Thymus (tissue), 11 donors: ENCODE measurements around the gene ZBED3. TPM values are rescaled to one million over a fixed set of nuclear protein-coding genes. Genes with fewer than 3 reads are reported as not detected.

ENCODE experiments used
- DNase-seq, 9 donors: peaks; one replicate each; pipeline ENCODE4 v3.0.0-alpha.2; 2013; ENCODE audit warnings: low spot score in 9 of 9, low read depth in 6 of 9, missing footprints in 1 of 9
- H3K27ac ChIP-seq, 2 donors: one replicate each; pipeline ENCODE4 v1.5.1; 2013; ENCODE audit warnings: control low read depth in 1 of 2, low read depth in 1 of 2, low read length in 1 of 2, mild to moderate bottlenecking in 1 of 2, moderate library complexity in 1 of 2
- H3K27me3 ChIP-seq, 2 donors: one replicate each; pipeline ENCODE4 v1.5.1; 2013; ENCODE audit warnings: low read length in 1 of 2; ENCODE audit not compliant: control insufficient read depth in 2 of 2, insufficient read depth in 1 of 2
- H3K36me3 ChIP-seq, 2 donors: one replicate each; pipeline ENCODE4 v1.5.1; 2013; ENCODE audit warnings: low read length in 1 of 2, mild to moderate bottlenecking in 1 of 2, moderate library complexity in 1 of 2; ENCODE audit not compliant: control insufficient read depth in 2 of 2, insufficient read depth in 2 of 2
- H3K4me1 ChIP-seq, 2 donors: one replicate each; pipeline ENCODE4 v1.5.1; 2013; ENCODE audit warnings: low read length in 2 of 2; ENCODE audit not compliant: control insufficient read depth in 2 of 2, insufficient read depth in 2 of 2
- H3K4me3 ChIP-seq, 2 donors: one replicate each; pipeline ENCODE4 v1.5.1; 2013; ENCODE audit warnings: low read length in 2 of 2, control low read depth in 1 of 2, mild to moderate bottlenecking in 1 of 2
- H3K9me3 ChIP-seq, 2 donors: one replicate each; pipeline ENCODE4 v1.5.1; 2013; ENCODE audit warnings: low read length in 1 of 2, mild to moderate bottlenecking in 1 of 2; ENCODE audit not compliant: control insufficient read depth in 2 of 2, insufficient read depth in 1 of 2
- WGBS: extraction: QIAGEN DNeasy Blood & Tissue Kit; methylation state at CpG from one replicate; pipeline ENCODE4 v1.1.7; 2013; 5-methylcytosine and 5-hydroxymethylcytosine counted together
- polyA plus RNA-seq: library from polyadenylated mRNA; stranded (reverse); fragments of 200-250 nt; gene quantifications from one replicate; pipeline ENCODE4 v1.2.3, GENCODE V29; 2013
- total RNA-seq: library from RNA; stranded (reverse); fragments of 120-200 nt; gene quantifications from one replicate; pipeline ENCODE4 v1.2.4, GENCODE V29; 2013
- donor health status: healthy.

The ZBED3 gene
- total and polyA plus RNA-seq, 2 donors: 1.1 to 4.6 TPM

GRCh38 chr5:77066823-77067442 is 20.2 kb downstream of the ZBED3 start:
- H3K27me3 ChIP-seq: no peaks in the 10 kb centered on the region
- H3K36me3 ChIP-seq: peaks cover 12 to 24% of the 10 kb centered on the region in 2 donors
- no peak overlapping the region for H3K4me3 ChIP-seq
- 96% methylated on average over 1 of the region's 1 CpG for WGBS
- no peak for DNase-seq
- peaks cover 0 to 5% of the 10 kb centered on the region in 2 donors for H3K4me1 ChIP-seq
- H3K27ac ChIP-seq: no peak overlapping the region
- no peaks in the 10 kb centered on the region for H3K9me3 ChIP-seq

- Histone ChIP-seq H3K4me1 (peaks cover 0 to 5% of the 10 kb centered on the region in 2 donors), H3K36me3 (peaks cover 12 to 28% of the 10 kb centered on the region in 2 donors), H3K27me3 (no peaks in the 10 kb centered on the region), H3K4me3 (no peak overlapping the region), H3K9me3 (no peaks in the 10 kb centered on the region), H3K27ac (peak overlapping the region in 1 of 2 donors; percentile 20)
- DNase-seq: no peak
- 98% methylated on average over 1 of the region's 1 CpG for WGBS
Measured at GRCh38 chr5:77066184-77066583, 20.9 kb downstream of the ZBED3 start.

- Histone ChIP-seq H3K27me3 (no peaks in the 10 kb centered on the region), H3K27ac (no peak overlapping the region), H3K4me3 (no peak overlapping the region), H3K4me1 (peaks cover 0 to 5% of the 10 kb centered on the region in 2 donors), H3K9me3 (no peaks in the 10 kb centered on the region), H3K36me3 (peaks cover 12 to 28% of the 10 kb centered on the region in 2 donors)
- DNase-seq: no peak
- 93% methylated on average over 3 of the region's 3 CpGs for WGBS
Measured at GRCh38 chr5:77065256-77065655, 21.8 kb downstream of the ZBED3 start.

GRCh38 chr5:77064040-77064439 is 23.0 kb downstream of the ZBED3 start:
- peaks cover 0 to 5% of the 10 kb centered on the region in 2 donors for H3K4me1 ChIP-seq
- H3K4me3 ChIP-seq: no peak overlapping the region
- no peak overlapping the region for H3K27ac ChIP-seq
- H3K36me3 ChIP-seq: peaks cover 13 to 38% of the 10 kb centered on the region in 2 donors
- no peak for DNase-seq
- 94% methylated on average over 3 of the region's 3 CpGs for WGBS
- no peaks in the 10 kb centered on the region for H3K9me3 ChIP-seq
- H3K27me3 ChIP-seq: no peaks in the 10 kb centered on the region

- H3K4me1 ChIP-seq: no peaks in the 10 kb centered on the region
- no peaks in the 10 kb centered on the region for H3K27me3 ChIP-seq
- 99% methylated on average over 1 of the region's 1 CpG for WGBS
- no peak for DNase-seq
- no peak overlapping the region for H3K4me3 ChIP-seq
- H3K27ac ChIP-seq: no peak overlapping the region
- H3K9me3 ChIP-seq: no peaks in the 10 kb centered on the region
- H3K36me3 ChIP-seq: peaks cover 8 to 31% of the 10 kb centered on the region in 2 donors
Measured at GRCh38 chr5:77046416-77047073, 40.5 kb downstream of the ZBED3 start.

GRCh38 chr5:77035950-77036349 is 51.1 kb downstream of the ZBED3 start:
- 98% methylated on average over 1 of the region's 1 CpG for WGBS
- DNase-seq: no peak
- H3K36me3 ChIP-seq: peaks cover 9 to 38% of the 10 kb centered on the region in 2 donors
- no peak overlapping the region for H3K4me3 ChIP-seq
- H3K4me1 ChIP-seq: peaks cover 7 to 8% of the 10 kb centered on the region in 2 donors
- H3K27me3 ChIP-seq: no peaks in the 10 kb centered on the region
- H3K27ac ChIP-seq: no peak overlapping the region
- no peaks in the 10 kb centered on the region for H3K9me3 ChIP-seq

- no peak for DNase-seq
- Histone ChIP-seq H3K36me3 (peaks cover 9 to 20% of the 10 kb centered on the region in 2 donors), H3K4me1 (peaks cover 10 to 14% of the 10 kb centered on the region in 2 donors), H3K27me3 (no peaks in the 10 kb centered on the region), H3K9me3 (peaks cover 10 to 19% of the 10 kb centered on the region in 2 donors), H3K4me3 (no peak overlapping the region), H3K27ac (no peak overlapping the region)
- WGBS: 98% methylated on average over 5 of the region's 5 CpGs
Measured at GRCh38 chr5:77033338-77033737, 53.7 kb downstream of the ZBED3 start.

GRCh38 chr5:77032635-77033034 is 54.5 kb downstream of the ZBED3 start:
- no peaks in the 10 kb centered on the region for H3K27me3 ChIP-seq
- no peak overlapping the region for H3K27ac ChIP-seq
- no peak for DNase-seq
- 96% methylated on average over 4 of the region's 4 CpGs for WGBS
- H3K4me3 ChIP-seq: no peak overlapping the region
- peaks cover 10 to 14% of the 10 kb centered on the region in 2 donors for H3K4me1 ChIP-seq
- H3K36me3 ChIP-seq: peaks cover 9 to 17% of the 10 kb centered on the region in 2 donors
- H3K9me3 ChIP-seq: peaks cover 10 to 20% of the 10 kb centered on the region in 2 donors

- Histone ChIP-seq H3K4me1 (peaks cover 10 to 14% of the 10 kb centered on the region in 2 donors), H3K27me3 (no peaks in the 10 kb centered on the region), H3K36me3 (peaks cover 5 to 12% of the 10 kb centered on the region in 2 donors), H3K9me3 (peaks cover 10 to 20% of the 10 kb centered on the region in 2 donors), H3K27ac (no peak overlapping the region), H3K4me3 (no peak overlapping the region)
- no peak for DNase-seq
- 81% methylated on average over 3 of the region's 3 CpGs for WGBS
Measured at GRCh38 chr5:77031891-77032290, 55.2 kb downstream of the ZBED3 start.
